Lower lobe of right lung (tissue), 2 donors: Measurements from ENCODE around the gene ANXA10. TPM values are rescaled to one million over a fixed set of nuclear protein-coding genes. Genes with fewer than 3 reads are reported as not detected.

Experiments used
- ATAC-seq, 2 donors: fragments of 200-7000 bp; cut with Tn5 transposase; one replicate each; pipeline ENCODE4 v1.9.1; 2020 to 2022; ENCODE audit warnings: mild to moderate bottlenecking in 2 of 2, moderate library complexity in 2 of 2
- DNase-seq: peaks from one replicate; pipeline ENCODE4 v3.0.0-alpha.2; 2020
- H3K27ac ChIP-seq: fragments of 200-600 bp; one replicate; pipeline ENCODE4 v1.8.0; 2022
- H3K27me3 ChIP-seq: fragments of 200-600 bp; one replicate; pipeline ENCODE4 v1.8.0; 2022; ENCODE audit warnings: low read depth
- H3K36me3 ChIP-seq: fragments of 200-600 bp; one replicate; pipeline ENCODE4 v1.8.0; 2022; ENCODE audit warnings: mild to moderate bottlenecking
- H3K4me1 ChIP-seq: fragments of 200-600 bp; one replicate; pipeline ENCODE4 v1.8.0; 2022
- H3K4me3 ChIP-seq: fragments of 200-600 bp; one replicate; pipeline ENCODE4 v1.8.0; 2022; ENCODE audit warnings: mild to moderate bottlenecking
- H3K9me3 ChIP-seq: fragments of 200-600 bp; one replicate; pipeline ENCODE4 v1.8.0; 2022
- CTCF ChIP-seq: fragments of 200-600 bp; IDR thresholded peaks from one replicate; pipeline ENCODE4 v1.8.0; 2022; ENCODE audit warnings: antibody characterized with exemption, mild to moderate bottlenecking
- intact Hi-C: fragments of 100-400 bp; cut with DNase I; formaldehyde crosslinking; loops from one replicate; pipeline ENCODE4 v1.11.0; 2022
- total RNA-seq: library from RNA; stranded (reverse); fragmentation: NEBNext Ultra II Directional; extraction: Animal tissue kit (Norgen Biotek cat#: 25700); gene quantifications from one replicate; pipeline ENCODE4 v1.2.1, GENCODE V29; 2021
- donor health status: DM: no; HTN: yes; CAD: no; lungs with severe emphysema.

Gene ANXA10
- total RNA-seq, 1 donor from 2014 or later: not detected

DNA sequence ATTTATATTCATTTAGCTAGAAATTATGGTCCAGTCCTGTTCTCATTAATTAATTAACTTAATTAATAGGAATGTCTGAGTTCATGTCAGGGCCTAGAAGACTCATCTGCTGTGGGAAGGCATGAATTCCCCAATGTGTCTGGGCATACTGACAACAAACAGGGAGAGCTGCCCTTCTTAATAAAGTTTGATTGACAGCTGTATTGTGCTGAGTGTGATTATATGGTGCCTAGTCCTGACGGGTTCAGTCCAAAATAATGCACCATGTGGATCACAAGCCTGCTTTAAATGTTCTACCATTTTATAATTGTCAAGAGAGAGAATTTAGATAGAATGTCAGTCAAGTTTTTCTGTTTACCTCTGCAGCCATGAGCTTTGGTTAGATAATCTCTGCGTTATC is 34.6 kb downstream of the ANXA10 start:
- H3K4me3 ChIP-seq: no peak overlapping the region
- no peak for DNase-seq
- ATAC-seq: no peak
- intact Hi-C loops: no loop called here
- TF ChIP-seq CTCF: no peak
- no peaks in the 10 kb centered on the region for H3K36me3 ChIP-seq
- H3K27me3 ChIP-seq: no peaks in the 10 kb centered on the region
- no peak overlapping the region for H3K27ac ChIP-seq
- no peaks in the 10 kb centered on the region for H3K9me3 ChIP-seq
- H3K4me1 ChIP-seq: no peaks in the 10 kb centered on the region

GRCh38 chr4:168128601-168129000 is 36.3 kb downstream of the ANXA10 start:
- ATAC-seq (no peak), DNase-seq (no peak)
- Histone ChIP-seq H3K27ac (no peak overlapping the region), H3K9me3 (no peaks in the 10 kb centered on the region), H3K27me3 (no peaks in the 10 kb centered on the region), H3K4me1 (no peaks in the 10 kb centered on the region), H3K4me3 (no peak overlapping the region), H3K36me3 (no peaks in the 10 kb centered on the region)
- TF ChIP-seq CTCF: no peak
- intact Hi-C loops: no loop called here

DNA sequence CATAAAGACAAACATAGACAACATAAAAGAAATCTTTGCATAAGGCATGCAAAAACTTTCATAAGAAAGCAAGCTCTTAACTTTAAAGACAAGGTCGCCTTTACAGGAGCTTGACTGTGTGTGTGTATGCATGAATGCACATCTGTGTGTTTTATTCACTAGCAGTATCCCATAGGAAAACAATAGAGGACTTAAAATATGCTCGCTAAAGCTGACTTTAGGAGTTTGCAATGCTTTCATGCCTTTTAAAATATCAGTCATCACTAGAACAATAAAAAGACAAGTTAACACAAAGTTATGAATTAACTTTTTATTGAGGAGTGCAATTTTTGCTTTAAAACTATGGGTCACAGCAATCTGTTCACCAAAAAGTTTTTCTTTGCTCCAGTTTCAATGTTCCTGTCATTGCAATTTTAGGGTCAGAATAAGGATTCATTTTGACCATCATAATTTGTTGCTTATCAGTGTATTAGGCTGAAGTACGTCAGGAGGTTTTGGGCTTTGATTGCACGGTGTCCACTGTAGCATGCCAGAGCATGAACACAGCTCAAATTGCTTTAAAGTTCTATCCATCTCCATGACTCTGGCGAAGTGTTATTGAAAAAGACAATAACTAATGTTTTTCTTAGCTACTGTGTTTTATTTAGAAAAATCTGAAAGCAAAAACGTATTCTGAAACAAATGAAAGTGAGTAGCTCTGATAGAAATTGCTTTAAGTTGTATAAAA is 36.9 kb downstream of the ANXA10 start:
- ATAC-seq (no peak), DNase-seq (no peak)
- Histone ChIP-seq H3K27me3 (no peaks in the 10 kb centered on the region), H3K4me1 (no peaks in the 10 kb centered on the region), H3K9me3 (no peaks in the 10 kb centered on the region), H3K4me3 (no peak overlapping the region), H3K27ac (no peak overlapping the region), H3K36me3 (no peaks in the 10 kb centered on the region)
- intact Hi-C loops: no loop called here
- TF ChIP-seq CTCF: no peak

- intact Hi-C loops: no loop called here
- Histone ChIP-seq H3K36me3 (no peaks in the 10 kb centered on the region), H3K4me3 (no peak overlapping the region), H3K9me3 (no peaks in the 10 kb centered on the region), H3K4me1 (no peaks in the 10 kb centered on the region), H3K27me3 (no peaks in the 10 kb centered on the region), H3K27ac (no peak overlapping the region)
- ATAC-seq (no peak), DNase-seq (no peak)
- TF ChIP-seq CTCF: no peak
Observed at GRCh38 chr4:168129802-168130201, 37.5 kb downstream of the ANXA10 start.

DNA sequence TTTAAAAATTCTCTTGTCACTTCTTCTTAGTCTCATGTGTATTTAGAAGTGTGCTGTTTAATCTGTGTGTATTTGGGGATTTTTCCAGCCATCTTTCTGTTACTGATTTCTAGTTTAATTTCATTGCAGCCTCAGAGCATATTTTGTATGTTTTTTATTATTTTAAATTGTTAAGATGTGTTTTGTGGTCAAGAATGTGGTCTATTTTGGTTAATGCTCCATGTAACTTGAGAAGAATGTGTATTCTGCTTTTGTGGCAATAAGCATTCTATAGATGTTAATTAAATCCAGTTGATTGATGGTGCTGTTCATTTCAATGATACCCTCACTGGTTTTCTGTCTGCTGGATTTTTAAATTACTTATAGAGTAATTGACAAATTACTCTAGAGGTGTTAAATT is 38.9 kb downstream of the ANXA10 start:
- intact Hi-C loops: no loop called here

More for the DNA sequence above, 38.9 kb downstream of the ANXA10 start:
- Histone ChIP-seq H3K27me3 (no peaks in the 10 kb centered on the region), H3K4me1 (no peaks in the 10 kb centered on the region), H3K27ac (no peak overlapping the region), H3K36me3 (no peaks in the 10 kb centered on the region), H3K9me3 (no peaks in the 10 kb centered on the region), H3K4me3 (no peak overlapping the region)
- ATAC-seq (no peak), DNase-seq (no peak)
- TF ChIP-seq CTCF: no peak
